ENCODE data around the gene ESR2.

DNA sequence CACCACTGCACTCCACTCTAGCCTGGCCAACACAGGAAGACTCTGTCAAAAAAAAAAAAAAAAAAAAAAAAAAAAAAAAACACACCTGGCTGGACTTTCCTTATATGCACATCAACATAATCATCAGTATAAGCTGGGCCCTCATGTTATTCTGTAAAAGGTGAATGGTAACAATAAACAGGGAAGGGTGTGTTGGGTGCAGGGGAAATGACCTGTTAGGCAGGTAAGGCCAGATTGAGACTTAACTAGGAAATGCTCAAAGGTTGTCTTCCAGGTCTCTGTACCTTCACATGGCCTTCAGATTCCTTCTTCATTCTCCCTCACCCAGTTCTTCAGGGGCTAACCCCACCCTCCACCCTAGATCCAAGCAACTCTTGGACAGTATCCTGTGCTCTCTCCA, 47.5 kb downstream of the ESR2 start:
- TF ChIP-seq RAD21 (IDR thresholded peaks at IDR 0.05) = no peak
- TF ChIP-seq, protein P1, sequence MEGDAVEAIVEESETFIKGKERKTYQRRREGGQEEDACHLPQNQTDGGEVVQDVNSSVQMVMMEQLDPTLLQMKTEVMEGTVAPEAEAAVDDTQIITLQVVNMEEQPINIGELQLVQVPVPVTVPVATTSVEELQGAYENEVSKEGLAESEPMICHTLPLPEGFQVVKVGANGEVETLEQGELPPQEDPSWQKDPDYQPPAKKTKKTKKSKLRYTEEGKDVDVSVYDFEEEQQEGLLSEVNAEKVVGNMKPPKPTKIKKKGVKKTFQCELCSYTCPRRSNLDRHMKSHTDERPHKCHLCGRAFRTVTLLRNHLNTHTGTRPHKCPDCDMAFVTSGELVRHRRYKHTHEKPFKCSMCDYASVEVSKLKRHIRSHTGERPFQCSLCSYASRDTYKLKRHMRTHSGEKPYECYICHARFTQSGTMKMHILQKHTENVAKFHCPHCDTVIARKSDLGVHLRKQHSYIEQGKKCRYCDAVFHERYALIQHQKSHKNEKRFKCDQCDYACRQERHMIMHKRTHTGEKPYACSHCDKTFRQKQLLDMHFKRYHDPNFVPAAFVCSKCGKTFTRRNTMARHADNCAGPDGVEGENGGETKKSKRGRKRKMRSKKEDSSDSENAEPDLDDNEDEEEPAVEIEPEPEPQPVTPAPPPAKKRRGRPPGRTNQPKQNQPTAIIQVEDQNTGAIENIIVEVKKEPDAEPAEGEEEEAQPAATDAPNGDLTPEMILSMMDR (IDR thresholded peaks at IDR 0.05; ENCODE audit: low read depth, low read length, missing input control) = no peak
- TF ChIP-seq, protein P2, sequence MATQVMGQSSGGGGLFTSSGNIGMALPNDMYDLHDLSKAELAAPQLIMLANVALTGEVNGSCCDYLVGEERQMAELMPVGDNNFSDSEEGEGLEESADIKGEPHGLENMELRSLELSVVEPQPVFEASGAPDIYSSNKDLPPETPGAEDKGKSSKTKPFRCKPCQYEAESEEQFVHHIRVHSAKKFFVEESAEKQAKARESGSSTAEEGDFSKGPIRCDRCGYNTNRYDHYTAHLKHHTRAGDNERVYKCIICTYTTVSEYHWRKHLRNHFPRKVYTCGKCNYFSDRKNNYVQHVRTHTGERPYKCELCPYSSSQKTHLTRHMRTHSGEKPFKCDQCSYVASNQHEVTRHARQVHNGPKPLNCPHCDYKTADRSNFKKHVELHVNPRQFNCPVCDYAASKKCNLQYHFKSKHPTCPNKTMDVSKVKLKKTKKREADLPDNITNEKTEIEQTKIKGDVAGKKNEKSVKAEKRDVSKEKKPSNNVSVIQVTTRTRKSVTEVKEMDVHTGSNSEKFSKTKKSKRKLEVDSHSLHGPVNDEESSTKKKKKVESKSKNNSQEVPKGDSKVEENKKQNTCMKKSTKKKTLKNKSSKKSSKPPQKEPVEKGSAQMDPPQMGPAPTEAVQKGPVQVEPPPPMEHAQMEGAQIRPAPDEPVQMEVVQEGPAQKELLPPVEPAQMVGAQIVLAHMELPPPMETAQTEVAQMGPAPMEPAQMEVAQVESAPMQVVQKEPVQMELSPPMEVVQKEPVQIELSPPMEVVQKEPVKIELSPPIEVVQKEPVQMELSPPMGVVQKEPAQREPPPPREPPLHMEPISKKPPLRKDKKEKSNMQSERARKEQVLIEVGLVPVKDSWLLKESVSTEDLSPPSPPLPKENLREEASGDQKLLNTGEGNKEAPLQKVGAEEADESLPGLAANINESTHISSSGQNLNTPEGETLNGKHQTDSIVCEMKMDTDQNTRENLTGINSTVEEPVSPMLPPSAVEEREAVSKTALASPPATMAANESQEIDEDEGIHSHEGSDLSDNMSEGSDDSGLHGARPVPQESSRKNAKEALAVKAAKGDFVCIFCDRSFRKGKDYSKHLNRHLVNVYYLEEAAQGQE (IDR thresholded peaks at IDR 0.05) = no peak
- TF ChIP-seq SP1 (IDR thresholded peaks at IDR 0.05) = no peak
- TF ChIP-seq FOXA2 (IDR thresholded peaks at IDR 0.05) = no peak
- no peak for TF ChIP-seq EGR1 (IDR thresholded peaks at IDR 0.05; ENCODE audit: low read depth in 2 of 2)
- no peak for TF ChIP-seq JUND (IDR thresholded peaks at IDR 0.05)
- TF ChIP-seq, protein P3, sequence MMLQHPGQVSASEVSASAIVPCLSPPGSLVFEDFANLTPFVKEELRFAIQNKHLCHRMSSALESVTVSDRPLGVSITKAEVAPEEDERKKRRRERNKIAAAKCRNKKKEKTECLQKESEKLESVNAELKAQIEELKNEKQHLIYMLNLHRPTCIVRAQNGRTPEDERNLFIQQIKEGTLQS (IDR thresholded peaks at IDR 0.05) = no peak
- TF ChIP-seq YY1 (IDR thresholded peaks at IDR 0.05) = no peak
- TF ChIP-seq, protein P4, sequence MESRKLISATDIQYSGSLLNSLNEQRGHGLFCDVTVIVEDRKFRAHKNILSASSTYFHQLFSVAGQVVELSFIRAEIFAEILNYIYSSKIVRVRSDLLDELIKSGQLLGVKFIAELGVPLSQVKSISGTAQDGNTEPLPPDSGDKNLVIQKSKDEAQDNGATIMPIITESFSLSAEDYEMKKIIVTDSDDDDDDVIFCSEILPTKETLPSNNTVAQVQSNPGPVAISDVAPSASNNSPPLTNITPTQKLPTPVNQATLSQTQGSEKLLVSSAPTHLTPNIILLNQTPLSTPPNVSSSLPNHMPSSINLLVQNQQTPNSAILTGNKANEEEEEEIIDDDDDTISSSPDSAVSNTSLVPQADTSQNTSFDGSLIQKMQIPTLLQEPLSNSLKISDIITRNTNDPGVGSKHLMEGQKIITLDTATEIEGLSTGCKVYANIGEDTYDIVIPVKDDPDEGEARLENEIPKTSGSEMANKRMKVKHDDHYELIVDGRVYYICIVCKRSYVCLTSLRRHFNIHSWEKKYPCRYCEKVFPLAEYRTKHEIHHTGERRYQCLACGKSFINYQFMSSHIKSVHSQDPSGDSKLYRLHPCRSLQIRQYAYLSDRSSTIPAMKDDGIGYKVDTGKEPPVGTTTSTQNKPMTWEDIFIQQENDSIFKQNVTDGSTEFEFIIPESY (IDR thresholded peaks at IDR 0.05) = no peak
- no peak for TF ChIP-seq TAF1 (conservative IDR thresholded peaks at IDR 0.05)
- TF ChIP-seq, protein P5, sequence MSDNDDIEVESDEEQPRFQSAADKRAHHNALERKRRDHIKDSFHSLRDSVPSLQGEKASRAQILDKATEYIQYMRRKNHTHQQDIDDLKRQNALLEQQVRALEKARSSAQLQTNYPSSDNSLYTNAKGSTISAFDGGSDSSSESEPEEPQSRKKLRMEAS (IDR thresholded peaks at IDR 0.05) = no peak
- TF ChIP-seq GABPA (IDR thresholded peaks at IDR 0.05 in 1 of 2, conservative IDR thresholded peaks at IDR 0.05 in 1 of 2) = no peak

All from liver (tissue), 3 donors.